Measurements from ENCODE around the gene DOCK1.

The DOCK1 gene

GRCh38 chr10:127351542-127351941, 446.3 kb downstream of the DOCK1 start:
- H3K79me2 ChIP-seq, result no peaks in the 10 kb centered on the region
- H3K9ac ChIP-seq, result no peak overlapping the region
- H3K4me3 ChIP-seq (ENCODE audit: low read depth, low read length), result no peak overlapping the region
- H2AFZ ChIP-seq, result no peak overlapping the region
- H3K4me2 ChIP-seq (ENCODE audit: low read length), result no peak overlapping the region
- no peaks in the 10 kb centered on the region for H3K36me3 ChIP-seq (ENCODE audit: control insufficient read depth, insufficient read depth, low read length)
- no peaks in the 10 kb centered on the region for H3K9me3 ChIP-seq (ENCODE audit: control insufficient read depth, low read length)
- no peak overlapping the region for H3K27ac ChIP-seq
- H3K27me3 ChIP-seq (ENCODE audit: control insufficient read depth, insufficient read depth, low read length), result no peaks in the 10 kb centered on the region
- no peak for TF ChIP-seq CTCF (IDR thresholded peaks at IDR 0.05)
- H3K4me1 ChIP-seq, result no peaks in the 10 kb centered on the region

GRCh38 chr10:127353544-127353943, 448.3 kb downstream of the DOCK1 start:
- H3K27me3 ChIP-seq (ENCODE audit: control insufficient read depth, insufficient read depth, low read length), result no peaks in the 10 kb centered on the region
- no peaks in the 10 kb centered on the region for H3K36me3 ChIP-seq (ENCODE audit: control insufficient read depth, insufficient read depth, low read length)
- H3K4me1 ChIP-seq, result peaks cover 10% of the 10 kb centered on the region
- H3K4me3 ChIP-seq (ENCODE audit: low read depth, low read length), result no peak overlapping the region
- H2AFZ ChIP-seq, result no peak overlapping the region
- no peaks in the 10 kb centered on the region for H3K9me3 ChIP-seq (ENCODE audit: control insufficient read depth, low read length)
- H3K27ac ChIP-seq, result no peak overlapping the region
- H3K9ac ChIP-seq, result no peak overlapping the region
- H3K79me2 ChIP-seq, result no peaks in the 10 kb centered on the region
- no peak overlapping the region for H3K4me2 ChIP-seq (ENCODE audit: low read length)
- no peak for TF ChIP-seq CTCF (IDR thresholded peaks at IDR 0.05)

GRCh38 chr10:127354255-127354654, 449.0 kb downstream of the DOCK1 start:
- no peak overlapping the region for H3K27ac ChIP-seq
- H3K4me3 ChIP-seq (ENCODE audit: low read depth, low read length), result no peak overlapping the region
- no peaks in the 10 kb centered on the region for H3K79me2 ChIP-seq
- H3K36me3 ChIP-seq (ENCODE audit: control insufficient read depth, insufficient read depth, low read length), result no peaks in the 10 kb centered on the region
- H3K4me2 ChIP-seq (ENCODE audit: low read length), result no peak overlapping the region
- H2AFZ ChIP-seq, result no peak overlapping the region
- H3K9ac ChIP-seq, result no peak overlapping the region
- H3K4me1 ChIP-seq, result peaks cover 16% of the 10 kb centered on the region
- H3K27me3 ChIP-seq (ENCODE audit: control insufficient read depth, insufficient read depth, low read length), result no peaks in the 10 kb centered on the region
- no peak for TF ChIP-seq CTCF (IDR thresholded peaks at IDR 0.05)
- H3K9me3 ChIP-seq (ENCODE audit: control insufficient read depth, low read length), result no peaks in the 10 kb centered on the region

GRCh38 chr10:127354992-127355391, 449.8 kb downstream of the DOCK1 start:
- Histone ChIP-seq H3K4me1 (peaks cover 16% of the 10 kb centered on the region), H2AFZ (no peak overlapping the region), H3K9ac (no peak overlapping the region), H3K4me2 (ENCODE audit: low read length) (no peak overlapping the region), H3K27ac (no peak overlapping the region), H3K4me3 (ENCODE audit: low read depth, low read length) (no peak overlapping the region), H3K36me3 (ENCODE audit: control insufficient read depth, insufficient read depth, low read length) (no peaks in the 10 kb centered on the region), H3K27me3 (ENCODE audit: control insufficient read depth, insufficient read depth, low read length) (no peaks in the 10 kb centered on the region), H3K79me2 (no peaks in the 10 kb centered on the region), H3K9me3 (ENCODE audit: control insufficient read depth, low read length) (no peaks in the 10 kb centered on the region)
- no peak for TF ChIP-seq CTCF (IDR thresholded peaks at IDR 0.05)

GRCh38 chr10:127356360-127356759, 451.1 kb downstream of the DOCK1 start:
- Histone ChIP-seq H3K9ac (no peak overlapping the region), H3K4me2 (ENCODE audit: low read length) (no peak overlapping the region), H3K36me3 (ENCODE audit: control insufficient read depth, insufficient read depth, low read length) (no peaks in the 10 kb centered on the region), H3K4me1 (peaks cover 16% of the 10 kb centered on the region), H3K27me3 (ENCODE audit: control insufficient read depth, insufficient read depth, low read length) (no peaks in the 10 kb centered on the region), H3K9me3 (ENCODE audit: control insufficient read depth, low read length) (no peaks in the 10 kb centered on the region), H3K4me3 (ENCODE audit: low read depth, low read length) (no peak overlapping the region), H3K79me2 (no peaks in the 10 kb centered on the region), H3K27ac (no peak overlapping the region), H2AFZ (no peak overlapping the region)
- no peak for TF ChIP-seq CTCF (IDR thresholded peaks at IDR 0.05)

Measured in parathyroid adenoma (tissue), 2 donors.